ENCODE measurements around the gene DCAF7. TPM values are rescaled to one million over a fixed set of nuclear protein-coding genes. Genes with fewer than 3 reads are reported as not detected.

The DCAF7 gene
- total and polyA plus RNA-seq, 8 donors: 83.7 to 106 (median 100) TPM

DNA sequence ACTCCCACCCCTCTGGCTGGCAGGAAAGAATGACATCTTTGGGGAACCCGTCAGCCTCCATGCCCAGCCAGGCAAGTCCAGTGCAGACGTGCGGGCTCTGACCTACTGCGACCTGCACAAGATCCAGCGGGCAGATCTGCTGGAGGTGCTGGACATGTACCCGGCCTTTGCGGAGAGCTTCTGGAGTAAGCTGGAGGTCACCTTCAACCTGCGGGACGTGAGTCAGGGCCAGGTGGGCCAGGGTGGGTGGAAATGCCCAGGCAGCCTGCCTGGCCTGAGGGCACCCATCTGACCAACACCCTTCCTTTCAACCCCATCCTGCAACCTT lies 8.1 kb upstream of the DCAF7 start:
- DNase-seq (peak in 1 of 4 donors; percentile 49), ATAC-seq (no peak)
- Histone ChIP-seq H3K27me3 (peaks cover 28 to 30% of the 10 kb centered on the region in 2 donors), H3K4me1 (peaks cover 3 to 7% of the 10 kb centered on the region in 2 donors), H3K9me3 (no peaks in the 10 kb centered on the region), H3K4me3 (no peak overlapping the region), H3K36me3 (no peaks in the 10 kb centered on the region), H3K27ac (no peak overlapping the region)
- TF ChIP-seq, protein P1, sequence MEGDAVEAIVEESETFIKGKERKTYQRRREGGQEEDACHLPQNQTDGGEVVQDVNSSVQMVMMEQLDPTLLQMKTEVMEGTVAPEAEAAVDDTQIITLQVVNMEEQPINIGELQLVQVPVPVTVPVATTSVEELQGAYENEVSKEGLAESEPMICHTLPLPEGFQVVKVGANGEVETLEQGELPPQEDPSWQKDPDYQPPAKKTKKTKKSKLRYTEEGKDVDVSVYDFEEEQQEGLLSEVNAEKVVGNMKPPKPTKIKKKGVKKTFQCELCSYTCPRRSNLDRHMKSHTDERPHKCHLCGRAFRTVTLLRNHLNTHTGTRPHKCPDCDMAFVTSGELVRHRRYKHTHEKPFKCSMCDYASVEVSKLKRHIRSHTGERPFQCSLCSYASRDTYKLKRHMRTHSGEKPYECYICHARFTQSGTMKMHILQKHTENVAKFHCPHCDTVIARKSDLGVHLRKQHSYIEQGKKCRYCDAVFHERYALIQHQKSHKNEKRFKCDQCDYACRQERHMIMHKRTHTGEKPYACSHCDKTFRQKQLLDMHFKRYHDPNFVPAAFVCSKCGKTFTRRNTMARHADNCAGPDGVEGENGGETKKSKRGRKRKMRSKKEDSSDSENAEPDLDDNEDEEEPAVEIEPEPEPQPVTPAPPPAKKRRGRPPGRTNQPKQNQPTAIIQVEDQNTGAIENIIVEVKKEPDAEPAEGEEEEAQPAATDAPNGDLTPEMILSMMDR (IDR thresholded peaks at IDR 0.05): no peak
- intact Hi-C loops (cut with DNase I): no loop called here

GRCh38 chr17:63542942-63543821 lies 7.1 kb upstream of the DCAF7 start:
- H3K4me3 ChIP-seq: no peak overlapping the region
- intact Hi-C loops (cut with DNase I): no loop called here
- no peaks in the 10 kb centered on the region for H3K36me3 ChIP-seq
- peak in 1 of 4 donors; percentile 47 for DNase-seq
- no peak for ATAC-seq
- H3K9me3 ChIP-seq: no peaks in the 10 kb centered on the region
- TF ChIP-seq, protein P1 (IDR thresholded peaks at IDR 0.05): no peak
- no peak overlapping the region for H3K27ac ChIP-seq
- H3K27me3 ChIP-seq: peaks cover 18 to 20% of the 10 kb centered on the region in 2 donors
- peaks cover under 1 to 4% of the 10 kb centered on the region in 2 donors for H3K4me1 ChIP-seq

DNA sequence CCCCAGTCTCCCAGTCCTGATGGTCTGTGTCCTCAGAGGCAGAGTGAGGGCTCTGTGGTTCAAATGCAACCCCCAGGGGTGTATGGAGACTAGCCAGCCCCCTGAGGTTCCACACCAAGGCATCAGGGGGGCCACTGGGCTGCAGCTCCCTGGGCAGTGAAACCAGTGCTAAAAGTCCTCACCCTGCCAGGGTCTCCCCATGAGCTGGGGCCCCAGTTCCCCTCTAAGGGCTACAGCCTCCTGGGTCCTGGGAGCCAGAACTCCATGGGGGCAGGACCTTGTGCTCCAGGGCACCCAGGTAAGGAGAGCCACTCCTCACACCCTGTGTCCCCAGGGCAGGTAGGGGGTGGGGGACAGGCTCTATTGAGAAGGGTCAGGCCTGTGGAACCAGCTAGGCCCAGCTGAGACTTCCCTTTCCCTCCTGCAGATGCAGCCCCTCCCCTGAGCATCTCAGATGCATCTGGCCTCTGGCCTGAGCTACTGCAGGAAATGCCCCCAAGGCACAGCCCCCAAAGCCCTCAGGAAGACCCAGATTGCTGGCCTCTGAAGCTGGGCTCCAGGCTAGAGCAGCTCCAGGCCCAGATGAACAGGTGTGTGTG lies 6.4 kb upstream of the DCAF7 start:
- ATAC-seq (no peak), DNase-seq (peak in 1 of 4 donors; percentile 37)
- Histone ChIP-seq H3K4me3 (no peak overlapping the region), H3K27ac (no peak overlapping the region), H3K27me3 (peaks cover 10 to 12% of the 10 kb centered on the region in 2 donors), H3K9me3 (no peaks in the 10 kb centered on the region), H3K4me1 (peaks cover 0 to 1% of the 10 kb centered on the region in 2 donors), H3K36me3 (no peaks in the 10 kb centered on the region)
- TF ChIP-seq, protein P1 (IDR thresholded peaks at IDR 0.05): no peak
- intact Hi-C loops (cut with DNase I): no loop called here

DNA sequence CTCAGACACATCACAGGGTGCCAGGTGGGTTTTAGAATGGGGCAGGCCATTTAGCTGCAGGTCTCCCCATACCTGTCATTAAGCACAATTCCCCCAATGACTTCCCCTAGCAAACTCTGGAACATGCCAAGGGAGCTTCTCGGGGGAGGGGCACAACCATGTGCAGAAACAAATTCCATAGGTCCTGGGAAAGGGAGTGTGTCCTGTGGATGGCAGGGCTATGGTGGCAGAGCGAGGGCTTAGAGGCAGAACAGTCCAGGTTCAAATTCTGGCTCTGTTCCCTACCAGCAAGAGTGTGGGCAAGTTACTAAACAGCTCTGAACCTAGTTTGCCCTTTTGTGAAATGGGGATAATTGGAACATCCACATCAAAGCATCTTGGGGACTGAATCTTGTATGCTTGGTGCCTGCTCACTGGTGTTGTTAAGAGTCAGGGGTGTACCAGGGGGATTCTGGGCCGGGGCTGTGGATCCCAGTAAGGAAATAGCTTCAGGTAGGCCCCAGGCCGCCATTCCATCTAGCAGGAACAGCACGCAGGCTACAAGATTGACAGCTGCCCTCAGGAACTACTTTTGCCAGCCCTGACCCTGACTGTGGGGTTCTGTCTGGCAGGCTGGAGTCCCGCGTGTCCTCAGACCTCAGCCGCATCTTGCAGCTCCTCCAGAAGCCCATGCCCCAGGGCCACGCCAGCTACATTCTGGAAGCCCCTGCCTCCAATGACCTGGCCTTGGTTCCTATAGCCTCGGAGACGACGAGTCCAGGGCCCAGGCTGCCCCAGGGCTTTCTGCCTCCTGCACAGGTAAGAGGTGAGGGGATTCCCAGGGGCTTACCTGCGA lies 5.6 kb upstream of the DCAF7 start:
- Histone ChIP-seq H3K36me3 (no peaks in the 10 kb centered on the region), H3K4me3 (no peak overlapping the region), H3K4me1 (peaks cover 5 to 9% of the 10 kb centered on the region in 2 donors), H3K27me3 (peaks cover 3 to 5% of the 10 kb centered on the region in 2 donors), H3K27ac (no peak overlapping the region), H3K9me3 (no peaks in the 10 kb centered on the region)
- intact Hi-C loops (cut with DNase I): no loop called here
- DNase-seq (peak in 1 of 4 donors; percentile 65), ATAC-seq (no peak)
- TF ChIP-seq, protein P1 (IDR thresholded peaks at IDR 0.05): no peak

Data from left lung (tissue), 10 donors.